GM19023 (cell line): Measurements from ENCODE around the gene ABCC5.
"Not testable (repeated sequence)": the region's sequence is repeated elsewhere in the genome, so short reads cannot be mapped to it uniquely, and the experiment has no call there.

Source experiments
- ATAC-seq: cut with Tn5 transposase; IDR thresholded peaks from one replicate; pipeline ENCODE4 v1.9.1; 2021; ENCODE audit warnings: mild to moderate bottlenecking, moderate library complexity; ENCODE audit not compliant: unreplicated experiment

ABCC5 gene

DNA sequence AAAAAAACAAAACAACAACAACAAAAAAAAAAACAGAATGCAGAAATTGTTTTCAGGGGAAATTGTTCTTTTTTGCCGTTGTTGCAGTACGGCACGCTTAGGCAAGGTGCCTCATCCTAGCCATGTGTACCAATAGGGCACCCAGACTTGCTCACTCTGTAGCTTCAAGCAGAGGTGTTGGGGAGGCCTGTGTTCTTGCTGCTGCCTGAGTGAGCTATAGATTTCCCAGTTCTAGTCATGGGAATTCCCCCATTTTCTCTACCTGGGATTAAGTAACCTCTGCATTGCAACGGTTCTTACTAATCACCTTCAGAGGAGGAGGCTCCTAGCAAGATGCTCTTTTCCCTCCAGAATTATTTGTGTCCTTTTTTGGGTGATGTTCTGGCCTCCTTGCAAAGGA is 120.1 kb downstream of the ABCC5 start:
- ATAC-seq: no peak

DNA sequence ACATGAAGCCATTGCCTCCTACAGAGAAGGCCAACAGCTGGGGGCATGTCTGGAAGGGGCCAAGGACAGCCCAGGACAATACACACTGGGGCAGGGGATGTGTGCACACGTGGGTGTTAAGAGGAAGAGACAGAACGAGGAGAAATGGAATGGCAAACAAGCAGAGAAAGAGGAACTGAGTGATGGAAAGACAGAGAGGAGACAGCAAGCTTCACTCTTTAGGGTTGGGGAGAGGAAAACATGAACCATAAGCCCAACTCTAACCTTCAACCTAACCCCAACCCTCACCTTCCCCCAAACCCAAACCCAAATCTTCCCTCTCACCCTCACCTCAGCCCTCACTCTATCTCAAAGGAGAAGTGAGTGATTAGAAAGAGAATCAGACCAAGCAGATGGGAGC is 121.1 kb downstream of the ABCC5 start:
- no peak for ATAC-seq

DNA sequence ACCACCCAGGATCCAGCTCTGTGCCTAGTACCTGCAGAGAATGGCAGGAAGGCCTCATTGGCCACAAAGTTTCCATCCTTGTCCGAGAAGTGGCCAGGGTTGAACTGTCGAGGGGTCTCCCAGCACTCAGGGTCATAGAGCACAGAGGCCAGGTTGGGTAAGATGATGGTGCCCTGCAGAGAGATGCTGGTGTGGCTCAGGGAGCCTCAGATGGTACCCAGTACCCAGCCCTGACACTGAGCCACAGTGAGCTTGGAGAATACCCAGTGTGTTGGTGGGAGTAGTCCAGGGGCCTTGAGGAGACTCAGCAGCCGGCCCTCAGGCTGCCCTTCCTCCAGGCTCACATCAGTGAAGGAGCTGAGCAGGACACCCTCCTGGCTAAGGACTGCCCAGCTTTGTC is 121.5 kb downstream of the ABCC5 start:
- ATAC-seq: no peak

DNA sequence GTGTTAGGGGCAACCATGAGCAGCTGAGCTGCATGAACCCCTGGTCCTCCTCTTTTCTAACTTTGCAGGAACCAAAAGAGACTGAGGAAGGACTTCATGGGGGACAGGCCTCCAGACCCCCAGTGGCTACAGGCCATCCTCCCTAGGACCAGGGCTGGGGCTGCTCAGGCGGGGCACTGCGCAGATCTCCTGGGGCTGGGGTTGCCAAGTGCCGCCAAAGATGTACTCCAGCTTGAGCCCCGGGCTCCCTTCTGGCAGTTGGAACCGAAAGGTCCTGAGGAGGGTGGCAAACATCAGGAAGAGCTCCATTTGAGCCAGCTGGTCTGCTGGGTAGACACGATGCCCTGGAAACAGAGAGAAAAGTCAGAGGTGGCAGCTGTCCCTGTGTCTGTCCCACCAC is 121.9 kb downstream of the ABCC5 start:
- no peak for ATAC-seq

DNA sequence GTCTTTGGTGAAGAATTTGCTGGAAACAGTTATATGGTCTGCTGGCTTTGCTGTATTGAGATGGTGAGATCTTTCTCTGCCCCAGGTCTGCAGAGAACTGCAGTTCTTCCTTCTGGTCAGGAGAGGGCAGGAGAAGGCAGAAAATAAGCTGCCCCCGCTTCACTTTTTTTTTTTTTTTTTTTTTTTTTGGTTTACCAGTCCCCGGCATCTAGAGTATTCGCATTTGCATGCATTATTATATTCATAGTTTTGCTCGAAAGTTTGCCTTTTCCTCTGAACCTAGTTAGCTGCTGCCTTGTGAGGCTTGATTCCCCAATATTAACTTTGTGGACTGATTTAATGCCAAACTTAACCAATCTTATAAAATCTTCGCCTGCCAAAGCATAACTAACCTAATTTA is 122.4 kb downstream of the ABCC5 start:
- no peak for ATAC-seq

DNA sequence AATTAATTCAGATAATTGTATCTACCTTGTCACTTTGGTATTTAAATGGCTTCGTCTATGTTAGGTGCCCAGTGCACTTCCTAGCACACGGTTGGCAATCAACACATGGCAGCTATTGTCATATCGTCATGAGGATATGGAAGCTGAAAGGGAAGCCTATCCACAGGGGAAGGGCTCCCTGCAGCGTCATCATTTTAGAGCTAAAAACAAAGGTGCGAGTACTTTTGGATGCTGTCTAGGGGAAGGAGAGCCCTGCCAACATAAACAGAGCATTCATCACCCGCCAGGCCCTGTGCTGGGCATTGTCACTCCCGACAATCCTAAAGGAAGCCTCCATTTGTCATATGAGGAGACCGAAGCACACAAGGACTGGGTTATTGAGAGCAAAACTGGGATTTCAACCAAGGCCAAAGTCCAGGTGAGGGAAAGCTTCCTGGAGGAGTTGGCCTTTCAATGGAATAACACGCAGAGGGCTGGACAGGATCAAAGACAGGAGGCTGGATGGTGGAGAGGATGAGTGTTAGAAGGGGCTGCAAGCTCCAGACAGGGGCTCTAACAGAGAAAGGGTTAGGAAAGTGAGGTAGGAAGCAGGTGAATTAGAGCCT is 125.0 kb downstream of the ABCC5 start:
- no peak for ATAC-seq

DNA sequence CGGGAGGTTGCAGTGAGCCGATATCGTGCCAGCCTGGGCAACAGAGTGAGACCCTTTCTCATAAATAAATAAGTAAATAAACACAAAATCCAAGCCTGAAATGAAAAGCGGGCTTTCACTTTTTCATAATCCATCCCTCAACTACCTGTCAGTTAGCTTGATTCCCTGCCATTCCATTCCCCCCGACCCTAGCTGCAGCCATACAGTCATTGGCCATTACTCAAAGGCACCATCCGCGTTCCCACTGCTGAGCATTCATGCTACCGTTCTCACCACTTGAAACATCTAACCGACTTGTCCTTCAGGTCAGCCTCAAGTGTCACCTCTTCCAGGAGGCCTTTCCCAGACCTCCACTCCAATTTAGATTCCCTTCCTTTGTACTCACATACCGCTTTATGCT is 131.9 kb downstream of the ABCC5 start:
- no peak for ATAC-seq

DNA sequence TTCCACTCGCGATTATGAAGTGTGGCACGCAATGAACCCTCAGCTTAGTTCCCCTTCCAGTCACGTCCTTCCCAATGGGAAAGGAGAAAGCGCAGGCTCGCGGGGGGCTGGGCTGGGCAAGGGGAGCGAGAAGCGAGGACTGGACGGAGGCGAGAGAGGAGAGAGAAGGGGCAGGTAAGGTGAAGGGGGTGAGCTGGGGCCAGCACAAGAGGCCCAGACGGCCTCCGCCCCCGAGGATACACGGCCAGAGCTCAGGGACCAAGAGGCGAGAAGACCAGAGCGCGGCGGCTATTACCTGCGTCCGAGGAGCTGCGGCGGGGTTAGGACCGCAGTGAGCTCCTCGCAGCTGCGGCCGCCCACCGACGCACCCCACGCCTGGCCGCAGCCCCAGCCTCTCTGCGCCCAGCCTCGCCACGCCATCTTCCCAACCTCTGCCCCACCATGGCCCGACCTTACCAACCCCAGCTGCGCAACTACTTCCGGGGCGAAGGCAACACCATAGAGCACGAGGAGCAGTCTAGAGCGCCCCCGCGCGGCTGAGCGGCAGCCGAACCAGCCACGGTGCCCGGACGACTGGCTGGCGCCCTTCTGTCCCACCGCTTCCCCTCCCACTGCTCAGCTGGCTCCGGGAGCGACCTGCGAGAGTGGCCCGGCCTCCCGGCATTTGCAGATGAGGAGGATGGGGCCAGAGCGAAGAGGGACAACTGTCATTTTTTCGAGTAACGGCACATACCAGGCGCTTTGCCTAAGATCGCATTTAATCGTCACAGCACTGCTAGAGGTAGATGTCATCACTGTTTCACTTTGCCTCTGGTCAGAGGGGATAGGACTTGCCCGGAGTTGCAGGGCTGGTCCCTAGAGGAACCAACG is 133.0 kb downstream of the ABCC5 start, which contains the start of gene PARL:
PARL (minus strand) TSS at position 454 of the 870 bp plus-strand sequence; CDS start at position 420, 34 bp downstream.
- peak; percentile 99 for ATAC-seq

DNA sequence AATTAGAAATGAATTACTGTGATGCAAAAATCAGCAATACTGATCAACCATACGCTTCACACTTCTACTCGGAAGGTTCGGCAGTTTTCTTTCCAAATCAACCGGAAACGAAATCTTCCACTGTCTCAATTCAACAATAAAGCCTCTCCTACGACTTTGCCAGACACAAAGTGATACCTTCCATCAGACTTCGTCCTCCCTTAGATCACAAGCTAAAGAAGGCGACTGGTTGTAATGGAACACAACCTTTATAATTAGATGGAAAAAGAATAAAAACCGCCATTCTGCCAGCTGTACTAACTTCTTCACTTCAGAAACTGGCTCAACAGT is 133.6 kb downstream of the ABCC5 start:
- ATAC-seq: no peak

DNA sequence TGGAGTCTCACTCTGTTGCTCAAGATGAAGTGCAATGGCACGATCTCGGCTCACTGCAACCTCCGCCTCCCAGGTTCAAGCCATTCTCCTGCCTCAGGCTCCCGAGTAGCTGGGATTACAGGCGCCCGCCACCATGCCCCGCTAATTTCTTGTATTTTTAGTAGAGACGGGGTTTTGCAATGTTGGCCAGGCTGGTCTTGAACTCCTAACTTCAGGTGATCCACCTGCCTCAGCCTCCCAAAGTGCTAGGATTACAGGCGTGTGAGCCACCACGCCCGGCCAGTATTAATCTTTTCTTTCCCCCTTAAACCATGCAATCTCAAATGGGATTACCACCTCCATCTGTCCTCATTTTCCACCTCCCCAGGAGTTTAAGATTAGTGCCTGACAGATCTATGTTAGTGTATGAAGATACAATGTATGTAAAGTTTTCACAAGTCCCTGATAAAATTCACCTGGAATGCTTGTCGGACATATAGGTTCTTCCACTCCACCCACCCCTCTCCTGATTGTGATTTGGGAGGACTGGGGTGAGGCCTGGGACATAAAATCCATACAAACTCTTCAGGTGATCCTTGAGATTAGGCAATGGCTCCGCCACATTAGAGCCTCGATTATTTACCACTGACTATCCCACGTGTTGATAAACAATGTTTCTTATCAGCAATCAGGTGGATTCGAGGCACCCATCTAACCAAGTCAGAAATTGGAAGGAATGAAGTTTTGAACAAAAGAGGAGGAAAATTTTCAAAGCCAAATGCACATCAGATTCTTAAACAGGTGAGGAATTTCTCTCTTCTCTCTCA is 134.2 kb downstream of the ABCC5 start:
- ATAC-seq: no peak

DNA sequence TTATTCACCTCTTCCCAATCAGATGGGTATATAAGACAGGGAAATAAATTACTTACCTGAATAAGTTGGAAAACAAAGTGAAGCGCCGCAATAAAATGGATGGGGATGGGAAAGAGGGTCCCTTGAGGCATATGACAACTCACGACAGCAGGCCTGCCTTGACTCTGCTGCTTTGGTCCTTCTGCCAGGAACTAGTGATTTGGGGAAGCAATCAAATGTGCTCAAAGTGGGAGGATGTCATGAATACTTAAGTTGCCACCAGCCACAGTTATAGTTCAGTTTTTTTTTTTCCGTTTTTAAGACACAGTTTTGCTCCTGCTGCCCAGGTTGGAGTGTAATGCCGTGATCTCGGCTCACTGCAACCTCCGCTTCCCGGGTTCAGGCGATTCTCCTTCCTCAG is 137.6 kb downstream of the ABCC5 start:
- no peak for ATAC-seq

DNA sequence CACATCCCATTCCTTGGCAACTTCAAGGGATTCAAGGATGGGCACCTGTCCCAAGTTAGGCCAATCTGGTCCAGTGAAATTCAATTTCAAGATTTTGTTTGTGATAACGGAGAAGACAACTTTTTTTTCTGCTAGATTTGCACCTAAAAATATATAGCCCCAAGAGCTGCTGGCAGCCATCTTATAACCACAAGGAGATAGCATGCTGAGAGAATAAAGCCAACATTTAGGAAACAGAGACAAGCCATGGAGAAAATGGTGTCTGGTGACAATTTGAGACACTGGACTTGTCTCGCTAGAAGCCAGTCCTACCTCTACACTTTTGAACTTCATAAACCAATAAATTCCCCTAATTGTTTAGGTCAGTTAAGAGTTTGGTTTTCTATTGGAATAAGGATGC is 138.4 kb downstream of the ABCC5 start:
- ATAC-seq: no peak

DNA sequence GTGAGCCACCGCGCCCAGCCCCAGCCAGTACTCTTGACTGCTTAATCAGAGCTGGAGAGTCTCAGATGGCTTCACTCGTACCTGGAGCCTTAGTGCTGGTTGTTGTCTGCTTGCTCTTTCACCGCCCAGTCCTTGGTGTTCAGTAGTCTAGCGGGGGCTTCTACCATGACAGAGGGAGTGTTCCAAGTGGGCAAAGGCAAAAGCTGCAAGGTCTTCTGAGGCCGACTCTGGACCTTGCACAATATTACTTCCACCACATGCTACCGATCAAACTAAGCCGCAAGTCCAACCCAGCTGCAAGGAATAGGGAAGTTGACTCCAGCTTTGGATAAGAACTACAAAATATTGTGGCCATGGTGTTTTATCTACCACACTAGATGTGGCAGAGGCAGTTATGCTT is 139.6 kb downstream of the ABCC5 start:
- no peak for ATAC-seq

DNA sequence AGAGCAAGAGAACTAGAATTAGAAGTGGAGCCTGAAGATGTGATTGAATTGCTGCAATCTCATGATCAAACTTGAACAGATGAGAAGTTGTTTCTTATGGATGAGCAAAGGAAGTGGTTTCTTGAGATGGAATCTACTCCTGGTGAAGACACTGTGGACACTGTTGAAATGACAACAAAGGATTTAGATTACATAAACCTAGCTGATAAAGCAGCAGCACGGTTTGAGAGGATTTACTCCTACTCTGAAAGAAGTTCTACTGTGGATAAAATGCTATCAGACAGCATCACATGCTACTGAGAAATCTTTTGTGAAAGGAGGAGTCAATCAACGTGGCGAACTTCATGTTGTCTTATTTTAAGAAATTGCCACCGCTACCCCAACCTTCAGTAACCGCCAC is 140.5 kb downstream of the ABCC5 start:
- not testable (repeated sequence) for ATAC-seq

DNA sequence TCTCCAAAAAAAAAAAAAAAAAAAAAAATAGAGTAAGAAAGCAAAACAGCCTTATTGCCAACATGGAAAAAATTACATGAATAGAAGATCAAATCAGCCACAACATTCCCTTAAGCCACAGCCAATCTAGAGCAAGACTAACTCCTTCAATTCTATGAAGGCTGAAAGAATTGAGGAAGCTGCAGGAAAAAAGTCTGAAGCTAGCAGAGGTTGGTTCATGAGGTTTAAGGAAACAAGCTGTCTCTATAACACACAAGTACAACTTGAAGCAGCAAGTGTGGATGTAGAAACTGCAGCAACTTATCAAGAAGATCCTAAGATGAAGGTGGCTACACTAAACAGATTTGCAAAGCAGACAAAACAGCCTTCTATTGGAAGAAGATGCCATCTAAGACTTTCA is 142.3 kb downstream of the ABCC5 start:
- no peak for ATAC-seq

DNA sequence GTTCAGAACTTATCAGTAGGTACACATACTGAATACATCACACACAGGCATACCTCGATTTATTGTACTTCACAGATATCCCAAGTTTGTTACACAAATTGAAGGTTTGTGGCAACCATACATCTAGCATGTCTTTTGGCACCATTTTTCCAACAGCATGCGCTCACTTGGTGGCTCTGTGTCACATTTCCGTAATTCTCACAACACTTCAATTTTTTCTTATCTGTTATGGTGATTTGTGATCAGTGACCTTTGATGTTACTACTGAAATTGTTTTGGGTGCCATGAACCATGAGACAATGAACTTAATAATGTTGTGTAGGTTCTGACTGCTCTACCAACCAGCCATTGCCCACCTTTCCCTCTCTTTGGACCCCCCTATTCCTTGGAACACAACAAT is 143.8 kb downstream of the ABCC5 start:
- ATAC-seq: no peak

DNA sequence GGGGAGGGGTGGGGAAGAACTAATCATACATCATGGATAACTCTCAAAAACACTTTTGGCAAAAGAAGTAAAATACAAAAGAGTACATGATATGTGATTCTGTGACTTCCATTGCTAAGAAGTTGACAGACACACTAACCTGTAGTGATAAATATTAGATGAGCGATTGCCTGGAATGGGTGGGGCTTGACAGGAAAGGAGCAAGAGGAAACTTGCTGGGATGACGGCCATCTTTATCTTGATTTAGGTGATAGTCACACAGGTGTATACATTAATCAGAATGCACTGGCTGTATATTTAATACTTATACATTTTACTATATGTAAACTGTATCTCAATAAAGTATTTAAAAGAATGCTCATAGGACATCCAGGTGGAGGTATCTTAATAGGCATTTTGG is 146.1 kb downstream of the ABCC5 start:
- no peak for ATAC-seq

DNA sequence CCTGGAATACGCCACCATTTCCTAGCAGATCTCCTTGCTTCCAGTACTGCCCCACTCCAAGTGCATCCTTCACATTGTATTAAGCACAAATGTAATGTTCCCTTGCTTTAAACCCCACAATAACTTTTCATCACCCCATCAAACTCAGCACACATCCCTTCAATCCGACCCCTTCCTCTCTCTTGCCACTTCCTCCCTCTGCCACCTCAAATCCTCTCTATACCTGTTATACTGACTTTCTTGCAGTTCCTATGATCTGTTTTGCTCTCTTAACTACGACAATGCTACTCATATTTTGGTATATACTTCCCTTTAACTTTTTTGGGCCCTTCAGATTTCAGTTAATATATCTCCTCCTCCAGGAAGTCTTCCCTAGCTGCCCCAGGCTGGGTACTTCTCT is 147.1 kb downstream of the ABCC5 start:
- no peak for ATAC-seq
